ENCODE data around the gene HELLS.

- TF ChIP-seq POLR2AphosphoS5 (IDR thresholded peaks at IDR 0.05; ENCODE audit: borderline replicate concordance, low read depth, low read length) (no peak), EZH2 (IDR thresholded peaks at IDR 0.05) (no peak), FOXP2 (optimal IDR thresholded peaks at IDR 0.05; ENCODE audit: control extremely low read depth, extremely low read length, insufficient read depth) (no peak)
Observed at GRCh38 chr10:94571081-94571480, 25.5 kb downstream of the HELLS start.

Measured in SK-N-MC (cell line).